Neutrophil (primary cell): ENCODE measurements around the gene KMT2B.

Source experiments
- H3K27ac ChIP-seq: fragments of 200-600 bp; sonication (generic); 2 replicates; pipeline ENCODE4 v1.5.1; 2016; ENCODE audit warnings: mild to moderate bottlenecking, moderate library complexity
- H3K27me3 ChIP-seq: fragments of 200-600 bp; sonication (generic); 2 replicates; pipeline ENCODE4 v1.6.0; 2016; ENCODE audit warnings: mild to moderate bottlenecking
- H3K36me3 ChIP-seq: fragments of 200-600 bp; sonication (generic); 2 replicates; pipeline ENCODE4 v1.5.1; 2017
- H3K4me1 ChIP-seq, 2 experiments: fragments of 200-600 bp in 1 of 2; sonication (generic) in 1 of 2; 1 replicate in 1 of 2; 2 replicates in 1 of 2; pipeline versions ENCODE4 v1.5.1 to v1.6.1; 2013 to 2016; ENCODE audit warnings: low read depth in 1 of 2, low read length in 1 of 2, mild to moderate bottlenecking in 1 of 2, moderate library complexity in 1 of 2; ENCODE audit not compliant: control insufficient read depth in 1 of 2, insufficient read depth in 1 of 2
- H3K4me3 ChIP-seq, 2 experiments: fragments of 200-600 bp in 1 of 2; sonication (generic) in 1 of 2; 1 replicate in 1 of 2; 2 replicates in 1 of 2; pipeline ENCODE4 v1.5.1; 2013 to 2016; ENCODE audit warnings: low read depth in 1 of 2, low read length in 1 of 2, mild to moderate bottlenecking in 1 of 2, moderate library complexity in 1 of 2
- H3K9me3 ChIP-seq: fragments of 200-600 bp; sonication (generic); 2 replicates; pipeline ENCODE4 v1.5.1; 2016
- CTCF ChIP-seq: fragments of 200-600 bp; sonication (generic); IDR thresholded peaks from 2 replicates; pipeline ENCODE4 v1.5.1; 2016; ENCODE audit warnings: antibody characterized with exemption

Gene KMT2B

DNA sequence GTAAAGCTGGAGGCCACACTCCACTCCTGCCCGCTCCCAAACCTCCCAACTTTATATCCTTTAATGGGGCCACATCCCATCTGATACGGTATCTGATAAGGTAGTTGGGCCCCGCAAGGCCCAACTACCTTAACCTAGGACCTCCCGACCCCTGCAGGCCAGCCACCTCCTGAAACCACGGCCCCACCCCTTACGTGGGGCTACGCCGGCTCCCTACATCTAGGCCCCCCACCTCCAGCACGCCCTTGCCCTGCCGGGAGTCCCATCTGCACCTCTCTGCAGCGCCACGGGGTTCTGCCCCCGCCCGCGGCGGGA is 22.3 kb downstream of the KMT2B start:
- H3K36me3 ChIP-seq: peaks cover 48% of the 10 kb centered on the region
- TF ChIP-seq CTCF: no peak
- peaks cover 48 to 53% of the 10 kb centered on the region in 2 experiments for H3K4me1 ChIP-seq
- H3K4me3 ChIP-seq: peak overlapping the region; percentile 91 to 93
- no peaks in the 10 kb centered on the region for H3K27me3 ChIP-seq
- H3K27ac ChIP-seq: peak overlapping the region; percentile 98
- no peaks in the 10 kb centered on the region for H3K9me3 ChIP-seq

DNA sequence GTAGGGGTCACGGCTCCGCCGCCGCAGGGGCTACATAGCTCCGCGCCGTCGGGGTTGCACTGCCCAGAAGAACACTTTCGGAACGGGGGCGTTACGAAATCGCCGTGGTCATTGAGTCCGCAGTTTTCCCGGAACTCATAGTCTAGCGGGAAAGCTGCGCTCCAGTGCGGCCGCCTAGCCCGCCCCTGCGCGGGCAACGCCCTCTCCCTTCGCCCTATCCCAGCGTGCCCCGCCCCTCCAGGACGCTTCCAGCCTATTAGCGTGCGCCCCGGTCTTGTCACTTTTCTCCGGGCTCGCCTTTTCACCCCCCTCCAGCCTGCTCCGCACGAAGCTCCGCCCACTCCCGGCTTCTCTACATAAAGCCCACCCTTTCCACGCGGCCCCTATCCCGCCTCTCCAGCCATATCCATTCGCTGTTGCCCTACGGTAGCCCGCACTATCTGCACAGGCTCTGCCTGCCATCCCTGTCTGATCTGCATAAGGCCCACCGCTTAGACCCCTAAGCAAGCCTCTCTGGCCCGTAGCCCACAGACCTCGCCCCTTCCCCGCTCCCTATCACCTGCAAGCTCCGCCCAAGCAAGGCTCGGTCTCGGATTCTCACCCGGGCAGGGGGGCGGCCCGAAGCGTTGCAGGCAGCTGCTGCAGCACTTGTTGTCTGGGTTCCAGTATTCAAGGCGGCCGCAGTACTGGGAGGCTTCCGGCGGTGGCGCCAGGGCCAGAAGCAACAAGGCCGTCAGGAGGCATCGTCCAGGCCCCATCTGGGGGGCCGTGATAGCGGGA is 22.8 kb downstream of the KMT2B start:
- H3K36me3 ChIP-seq: peaks cover 42% of the 10 kb centered on the region
- peak overlapping the region; percentile 91 to 93 for H3K4me3 ChIP-seq
- H3K9me3 ChIP-seq: no peaks in the 10 kb centered on the region
- peak; percentile 38 for TF ChIP-seq CTCF
- peak overlapping the region; percentile 98 for H3K27ac ChIP-seq
- peaks cover 49 to 54% of the 10 kb centered on the region in 2 experiments for H3K4me1 ChIP-seq
- H3K27me3 ChIP-seq: no peaks in the 10 kb centered on the region

GRCh38 chr19:35741203-35741515 is 23.4 kb downstream of the KMT2B start:
- H3K36me3 ChIP-seq: peaks cover 37% of the 10 kb centered on the region
- no peaks in the 10 kb centered on the region for H3K9me3 ChIP-seq
- TF ChIP-seq CTCF: no peak
- peaks cover 54 to 59% of the 10 kb centered on the region in 2 experiments for H3K4me1 ChIP-seq
- H3K27ac ChIP-seq: peak overlapping the region; percentile 98
- H3K4me3 ChIP-seq: peak overlapping the region; percentile 91 to 93
- H3K27me3 ChIP-seq: no peaks in the 10 kb centered on the region

- peaks cover 59 to 69% of the 10 kb centered on the region in 2 experiments for H3K4me1 ChIP-seq
- peak within 1 kb of the TSS; percentile 91 to 93 for H3K4me3 ChIP-seq
- H3K27me3 ChIP-seq: no peaks in the 10 kb centered on the region
- TF ChIP-seq CTCF: no peak
- no peaks in the 10 kb centered on the region for H3K9me3 ChIP-seq
- H3K27ac ChIP-seq: peak within 1 kb of the TSS; percentile 98
- H3K36me3 ChIP-seq: peaks cover 26% of the 10 kb centered on the region
Measured at GRCh38 chr19:35742121-35742724, 24.4 kb downstream of the KMT2B start, which contains the start of gene IGFLR1. TSS of gene IGFLR1 (minus strand) at chr19:35742452. CDS start at chr19:35741180, 1,272 bp downstream.

GRCh38 chr19:35743640-35744429 is 26.0 kb downstream of the KMT2B start:
- H3K27ac ChIP-seq: peak overlapping the region; percentile 96
- H3K4me3 ChIP-seq: peak overlapping the region; percentile 74 to 83
- TF ChIP-seq CTCF: no peak
- peaks cover 10% of the 10 kb centered on the region for H3K36me3 ChIP-seq
- H3K9me3 ChIP-seq: no peaks in the 10 kb centered on the region
- H3K27me3 ChIP-seq: no peaks in the 10 kb centered on the region
- H3K4me1 ChIP-seq: peaks cover 71 to 81% of the 10 kb centered on the region in 2 experiments
